ENCODE data around the gene CLEC4A. TPM values are rescaled to one million over a fixed set of nuclear protein-coding genes. Genes with fewer than 3 reads are reported as not detected.
"Not testable (repeated sequence)": the region's sequence is repeated elsewhere in the genome, so short reads cannot be mapped to it uniquely, and the experiment has no call there.

The CLEC4A gene
- polyA plus RNA-seq, 1 donor from 2014 or later: 4.1 TPM

DNA sequence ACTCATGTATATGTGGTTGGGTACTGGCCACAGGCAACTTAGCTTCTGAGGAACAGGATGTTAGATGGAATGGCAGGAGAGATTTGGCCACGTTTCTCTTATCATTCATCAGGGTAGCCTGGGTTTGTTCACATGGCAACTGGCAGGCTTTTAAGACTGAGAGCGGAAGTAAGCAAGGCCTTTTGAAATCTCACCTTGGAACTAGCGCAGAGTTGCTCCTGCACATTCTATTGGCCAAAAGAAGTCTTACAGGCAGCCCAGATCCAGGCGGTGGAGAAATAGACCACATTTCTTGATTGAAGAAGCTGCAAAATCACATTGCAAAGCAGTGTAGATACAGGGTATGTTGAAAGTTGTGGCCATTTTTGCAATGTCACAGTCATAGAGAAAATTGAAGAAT is 3.7 kb downstream of the CLEC4A start:
- Histone ChIP-seq H3K79me2 (replicated peaks; ENCODE audit: insufficient read depth, low read length) (no peaks in the 10 kb centered on the region), H2AFZ (ENCODE audit: low read depth, low read length) (no peak overlapping the region), H3K4me2 (ENCODE audit: low read length) (no peak overlapping the region), H3K9ac (ENCODE audit: low read length) (no peak overlapping the region), H3K36me3 (ENCODE audit: insufficient read depth, low read length) (no peaks in the 10 kb centered on the region), H3K27ac (ENCODE audit: low read length) (no peak overlapping the region), H3K9me3 (ENCODE audit: low read length) (no peaks in the 10 kb centered on the region), H3K4me3 (ENCODE audit: low read length) (no peak overlapping the region), H3K27me3 (ENCODE audit: insufficient read depth, low read depth, low read length) (no peaks in the 10 kb centered on the region), H4K20me1 (ENCODE audit: insufficient read depth) (no peaks in the 10 kb centered on the region), H3F3A (ENCODE audit: insufficient read depth, low read length, poor library complexity, severe bottlenecking) (no peaks in the 10 kb centered on the region), H3K9me2 (ENCODE audit: insufficient read depth, low read length) (no peaks in the 10 kb centered on the region)
- TF ChIP-seq POLR2AphosphoS5 (IDR thresholded peaks at IDR 0.05) (no peak), EZH2 (IDR thresholded peaks at IDR 0.05; ENCODE audit: borderline replicate concordance, insufficient read depth, low read length, poor library complexity, severe bottlenecking) (no peak), SMC3 (conservative IDR thresholded peaks at IDR 0.05; ENCODE audit: poor library complexity) (no peak), TAF1 (IDR thresholded peaks at IDR 0.05; ENCODE audit: low read depth) (no peak), EP300 (conservative IDR thresholded peaks at IDR 0.05; ENCODE audit: poor library complexity, severe bottlenecking) (no peak), MXI1 (conservative IDR thresholded peaks at IDR 0.05; ENCODE audit: poor library complexity, severe bottlenecking) (no peak), RAD21 (conservative IDR thresholded peaks at IDR 0.05) (no peak)
- TF ChIP-seq, protein P1, sequence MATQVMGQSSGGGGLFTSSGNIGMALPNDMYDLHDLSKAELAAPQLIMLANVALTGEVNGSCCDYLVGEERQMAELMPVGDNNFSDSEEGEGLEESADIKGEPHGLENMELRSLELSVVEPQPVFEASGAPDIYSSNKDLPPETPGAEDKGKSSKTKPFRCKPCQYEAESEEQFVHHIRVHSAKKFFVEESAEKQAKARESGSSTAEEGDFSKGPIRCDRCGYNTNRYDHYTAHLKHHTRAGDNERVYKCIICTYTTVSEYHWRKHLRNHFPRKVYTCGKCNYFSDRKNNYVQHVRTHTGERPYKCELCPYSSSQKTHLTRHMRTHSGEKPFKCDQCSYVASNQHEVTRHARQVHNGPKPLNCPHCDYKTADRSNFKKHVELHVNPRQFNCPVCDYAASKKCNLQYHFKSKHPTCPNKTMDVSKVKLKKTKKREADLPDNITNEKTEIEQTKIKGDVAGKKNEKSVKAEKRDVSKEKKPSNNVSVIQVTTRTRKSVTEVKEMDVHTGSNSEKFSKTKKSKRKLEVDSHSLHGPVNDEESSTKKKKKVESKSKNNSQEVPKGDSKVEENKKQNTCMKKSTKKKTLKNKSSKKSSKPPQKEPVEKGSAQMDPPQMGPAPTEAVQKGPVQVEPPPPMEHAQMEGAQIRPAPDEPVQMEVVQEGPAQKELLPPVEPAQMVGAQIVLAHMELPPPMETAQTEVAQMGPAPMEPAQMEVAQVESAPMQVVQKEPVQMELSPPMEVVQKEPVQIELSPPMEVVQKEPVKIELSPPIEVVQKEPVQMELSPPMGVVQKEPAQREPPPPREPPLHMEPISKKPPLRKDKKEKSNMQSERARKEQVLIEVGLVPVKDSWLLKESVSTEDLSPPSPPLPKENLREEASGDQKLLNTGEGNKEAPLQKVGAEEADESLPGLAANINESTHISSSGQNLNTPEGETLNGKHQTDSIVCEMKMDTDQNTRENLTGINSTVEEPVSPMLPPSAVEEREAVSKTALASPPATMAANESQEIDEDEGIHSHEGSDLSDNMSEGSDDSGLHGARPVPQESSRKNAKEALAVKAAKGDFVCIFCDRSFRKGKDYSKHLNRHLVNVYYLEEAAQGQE (IDR thresholded peaks at IDR 0.05; ENCODE audit: borderline replicate concordance): no peak
- TF ChIP-seq, protein P2, sequence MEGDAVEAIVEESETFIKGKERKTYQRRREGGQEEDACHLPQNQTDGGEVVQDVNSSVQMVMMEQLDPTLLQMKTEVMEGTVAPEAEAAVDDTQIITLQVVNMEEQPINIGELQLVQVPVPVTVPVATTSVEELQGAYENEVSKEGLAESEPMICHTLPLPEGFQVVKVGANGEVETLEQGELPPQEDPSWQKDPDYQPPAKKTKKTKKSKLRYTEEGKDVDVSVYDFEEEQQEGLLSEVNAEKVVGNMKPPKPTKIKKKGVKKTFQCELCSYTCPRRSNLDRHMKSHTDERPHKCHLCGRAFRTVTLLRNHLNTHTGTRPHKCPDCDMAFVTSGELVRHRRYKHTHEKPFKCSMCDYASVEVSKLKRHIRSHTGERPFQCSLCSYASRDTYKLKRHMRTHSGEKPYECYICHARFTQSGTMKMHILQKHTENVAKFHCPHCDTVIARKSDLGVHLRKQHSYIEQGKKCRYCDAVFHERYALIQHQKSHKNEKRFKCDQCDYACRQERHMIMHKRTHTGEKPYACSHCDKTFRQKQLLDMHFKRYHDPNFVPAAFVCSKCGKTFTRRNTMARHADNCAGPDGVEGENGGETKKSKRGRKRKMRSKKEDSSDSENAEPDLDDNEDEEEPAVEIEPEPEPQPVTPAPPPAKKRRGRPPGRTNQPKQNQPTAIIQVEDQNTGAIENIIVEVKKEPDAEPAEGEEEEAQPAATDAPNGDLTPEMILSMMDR (IDR thresholded peaks at IDR 0.05; ENCODE audit: poor library complexity, severe bottlenecking): no peak

DNA sequence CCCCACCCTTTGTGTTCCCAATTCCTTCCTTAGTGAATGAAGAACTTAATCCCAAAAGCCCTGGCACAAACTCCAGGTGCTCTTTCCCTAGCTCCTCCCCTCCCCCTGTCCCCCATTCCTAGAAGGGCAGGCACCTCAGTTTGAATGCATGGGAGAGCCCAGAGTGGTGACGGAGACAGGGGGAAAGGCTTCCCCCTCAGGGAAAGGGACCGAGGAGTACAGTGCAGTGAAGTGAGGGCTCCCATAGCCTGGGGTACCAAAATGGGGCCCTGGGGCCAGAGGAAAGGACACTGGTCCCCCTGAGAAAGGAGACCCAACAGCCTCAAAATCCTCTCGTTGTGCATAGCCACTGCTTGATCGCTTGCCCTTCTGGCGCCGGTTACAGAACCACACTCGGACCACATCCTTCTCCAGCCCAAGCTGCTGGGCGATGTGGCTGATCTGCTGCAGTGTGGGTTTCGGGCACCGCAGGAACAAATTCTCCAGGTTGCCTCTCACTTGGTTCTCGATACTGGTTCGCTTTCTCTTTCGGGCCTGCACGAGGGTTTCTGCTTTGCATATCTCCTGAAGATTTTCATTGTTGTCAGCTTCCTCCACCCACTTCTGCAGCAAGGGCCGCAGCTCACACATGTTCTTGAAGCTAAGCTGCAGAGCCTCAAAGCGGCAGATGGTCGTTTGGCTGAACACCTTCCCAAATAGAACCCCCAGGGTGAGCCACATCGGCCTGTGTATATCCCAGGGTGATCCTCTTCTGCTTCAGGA is 10.4 kb downstream of the CLEC4A start:
- not testable (repeated sequence) for H3K36me3 ChIP-seq (ENCODE audit: insufficient read depth, low read length); H3K4me2 ChIP-seq (ENCODE audit: low read length)

DNA sequence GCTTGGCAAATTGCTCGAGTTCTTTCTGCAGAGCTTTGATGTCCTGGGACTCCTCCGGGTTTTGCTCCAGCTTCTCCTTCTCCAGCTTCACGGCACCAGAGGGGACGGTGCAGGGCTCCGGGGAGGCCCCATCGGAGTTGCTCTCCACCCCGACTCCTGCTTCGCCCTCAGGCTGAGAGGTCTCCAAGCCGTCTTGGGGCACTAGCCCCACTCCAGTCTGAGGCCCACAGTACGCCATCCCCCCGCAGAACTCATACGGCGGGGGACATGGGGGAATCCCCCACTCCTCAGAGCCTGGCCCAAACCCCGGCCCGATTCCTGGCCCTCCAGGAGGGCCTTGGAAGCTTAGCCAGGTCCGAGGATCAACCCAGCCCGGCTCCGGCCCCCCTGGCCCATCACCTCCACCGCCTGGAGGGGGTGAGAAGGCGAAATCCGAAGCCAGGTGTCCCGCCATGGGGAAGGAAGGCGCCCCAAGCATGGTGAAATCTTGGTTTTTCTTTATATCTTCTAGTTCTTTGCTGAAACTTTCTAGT is 11.0 kb downstream of the CLEC4A start:
- H3K9me3 ChIP-seq (ENCODE audit: low read length); H3K79me2 ChIP-seq (replicated peaks; ENCODE audit: insufficient read depth, low read length); H3F3A ChIP-seq (ENCODE audit: insufficient read depth, low read length, poor library complexity, severe bottlenecking): not testable (repeated sequence)

More for the DNA sequence above, 10.4 kb downstream of the CLEC4A start:
- not testable (repeated sequence) for H3K9me2 ChIP-seq (ENCODE audit: insufficient read depth, low read length); H2AFZ ChIP-seq (ENCODE audit: low read depth, low read length); H3K27me3 ChIP-seq (ENCODE audit: insufficient read depth, low read depth, low read length); H3K4me3 ChIP-seq (ENCODE audit: low read length); H3K79me2 ChIP-seq (replicated peaks; ENCODE audit: insufficient read depth, low read length); H3K9me3 ChIP-seq (ENCODE audit: low read length); H3K27ac ChIP-seq (ENCODE audit: low read length); H3F3A ChIP-seq (ENCODE audit: insufficient read depth, low read length, poor library complexity, severe bottlenecking); H3K9ac ChIP-seq (ENCODE audit: low read length); H4K20me1 ChIP-seq (ENCODE audit: insufficient read depth)

DNA sequence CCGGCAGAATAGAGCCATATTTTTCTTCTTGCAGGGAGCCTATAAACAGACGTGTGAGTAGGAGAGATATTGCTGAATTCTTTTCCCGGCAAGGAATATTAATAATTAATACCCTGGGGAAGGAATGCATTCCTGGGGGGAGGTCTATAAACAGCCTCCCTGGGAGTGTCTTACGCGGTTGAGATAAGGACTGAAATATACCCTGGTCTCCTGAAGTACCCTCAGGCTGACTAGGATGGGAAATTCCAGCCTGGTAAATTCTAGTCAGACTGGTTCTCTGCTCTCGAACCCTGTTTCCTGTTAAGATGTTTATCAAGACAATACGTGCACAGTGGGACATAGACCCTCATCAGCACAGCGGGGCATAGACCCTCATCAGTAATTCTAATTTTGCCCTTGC is 18.2 kb downstream of the CLEC4A start:
- not testable (repeated sequence) for H2AFZ ChIP-seq (ENCODE audit: low read depth, low read length); H3K9me2 ChIP-seq (ENCODE audit: insufficient read depth, low read length); H3K4me2 ChIP-seq (ENCODE audit: low read length); H3K27ac ChIP-seq (ENCODE audit: low read length); H3K9ac ChIP-seq (ENCODE audit: low read length); H4K20me1 ChIP-seq (ENCODE audit: insufficient read depth); H3K27me3 ChIP-seq (ENCODE audit: insufficient read depth, low read depth, low read length); H3K9me3 ChIP-seq (ENCODE audit: low read length); H3K4me3 ChIP-seq (ENCODE audit: low read length); H3F3A ChIP-seq (ENCODE audit: insufficient read depth, low read length, poor library complexity, severe bottlenecking); H3K36me3 ChIP-seq (ENCODE audit: insufficient read depth, low read length); H3K79me2 ChIP-seq (replicated peaks; ENCODE audit: insufficient read depth, low read length)

More for the DNA sequence above, 11.0 kb downstream of the CLEC4A start:
- not testable (repeated sequence) for H3K27ac ChIP-seq (ENCODE audit: low read length); H3K4me2 ChIP-seq (ENCODE audit: low read length); H3K27me3 ChIP-seq (ENCODE audit: insufficient read depth, low read depth, low read length); H2AFZ ChIP-seq (ENCODE audit: low read depth, low read length); H3K36me3 ChIP-seq (ENCODE audit: insufficient read depth, low read length); H3K9me2 ChIP-seq (ENCODE audit: insufficient read depth, low read length); H3K9ac ChIP-seq (ENCODE audit: low read length); H3K4me3 ChIP-seq (ENCODE audit: low read length); H4K20me1 ChIP-seq (ENCODE audit: insufficient read depth)
